ENCODE data around the gene CCNF. TPM values are rescaled to one million over a fixed set of nuclear protein-coding genes. Genes with fewer than 3 reads are reported as not detected.
A peak's percentile ranks its signal among the peaks of the same experiment; 100 is the strongest.

The CCNF gene
- total RNA-seq, 1 experiment from 2014 or later: 60.8 TPM

DNA sequence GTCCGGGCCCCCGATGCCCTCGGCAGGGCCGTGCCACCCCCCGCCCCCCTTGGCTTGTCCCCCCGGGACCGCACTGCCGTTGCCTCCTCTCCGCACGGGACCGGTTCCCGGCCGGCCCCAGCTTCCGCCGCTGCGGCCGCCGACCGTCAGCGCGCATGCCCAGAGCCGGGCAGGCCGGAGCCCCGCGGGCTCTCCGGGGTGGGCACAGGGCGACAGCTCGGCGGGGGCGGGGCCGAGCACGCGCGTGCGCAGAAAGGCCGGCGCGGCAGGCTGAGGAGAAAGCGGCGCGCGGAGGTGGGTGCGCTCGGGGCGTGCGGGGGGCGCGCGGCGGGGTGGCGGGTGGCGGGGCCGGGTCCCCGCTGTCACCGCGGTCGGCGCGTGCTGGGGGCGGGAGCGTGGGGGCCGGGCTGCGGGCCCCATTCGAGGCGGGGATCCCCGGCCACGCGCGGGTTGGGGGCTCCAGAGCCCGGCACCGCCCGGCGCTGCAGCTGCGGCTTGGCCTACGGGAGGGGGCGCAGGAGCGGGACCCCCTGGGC lies 45.7 kb downstream of the CCNF start, which contains the start of gene TBC1D24:
Gene TBC1D24 (plus strand): TSS at position 251 of the 536 bp plus-strand sequence. CDS start 21,022 bp downstream, outside the sequence.
- Histone ChIP-seq H2AFZ (ENCODE audit: low read depth, low read length, poor library complexity, severe bottlenecking) (no peak within 1 kb of the TSS), H3K9ac (ENCODE audit: low read length) (peak within 1 kb of the TSS; percentile 95), H3K27me3 (ENCODE audit: insufficient read depth, low read length) (no peaks in the 10 kb centered on the region), H3K36me3 (ENCODE audit: control insufficient read depth in 1 of 2, insufficient read depth in 2 of 2, low read length in 2 of 2) (no peaks in the 10 kb centered on the region), H3K4me1 (ENCODE audit: control insufficient read depth in 1 of 2, insufficient read depth in 2 of 2, low read length in 2 of 2) (peaks cover 23 to 46% of the 10 kb centered on the region in 2 experiments), H3K9me2 (ENCODE audit: insufficient read depth) (no peaks in the 10 kb centered on the region), H3K79me2 (ENCODE audit: insufficient read depth, low read length) (peaks cover 36% of the 10 kb centered on the region; the same call in 1 of the 2 replicates), H3K4me3 (replicated peaks in 1 of 2; ENCODE audit: low read depth in 1 of 2, low read length in 2 of 2) (peak within 1 kb of the TSS; percentile 75 to 87), H3K4me2 (ENCODE audit: low read length) (peak within 1 kb of the TSS; percentile 99), H3K27ac (ENCODE audit: low read depth, low read length) (peak within 1 kb of the TSS; percentile 97), H3K9me3 (ENCODE audit: control insufficient read depth in 1 of 2, insufficient read depth in 1 of 2, low read depth in 1 of 2, low read length in 2 of 2) (no peaks in the 10 kb centered on the region), H4K20me1 (ENCODE audit: insufficient read depth) (no peaks in the 10 kb centered on the region)
- CTCF ChIA-PET: interaction anchor here (1.0 to 1.2 kb wide), 2 partner anchors 15 to 280 kb away, joined by 3 to 4 read pairs; partner anchors contain the start of gene TEDC2
- no TSS peak for BruUV-seq (replicated peaks)
- POLR2A ChIA-PET: interaction anchor here (1.3 kb wide), 1 partner anchor 15 kb away, joined by 8 read pairs; the partner anchor contains the start of gene TEDC2
- peak; percentile 50 for DNase-seq (ENCODE audit: low read depth, low spot score)
- peak; percentile 71 for TF ChIP-seq POLR2AphosphoS5 (IDR thresholded peaks at IDR 0.05; ENCODE audit: low read depth, low read length)
- TF ChIP-seq, protein P1, sequence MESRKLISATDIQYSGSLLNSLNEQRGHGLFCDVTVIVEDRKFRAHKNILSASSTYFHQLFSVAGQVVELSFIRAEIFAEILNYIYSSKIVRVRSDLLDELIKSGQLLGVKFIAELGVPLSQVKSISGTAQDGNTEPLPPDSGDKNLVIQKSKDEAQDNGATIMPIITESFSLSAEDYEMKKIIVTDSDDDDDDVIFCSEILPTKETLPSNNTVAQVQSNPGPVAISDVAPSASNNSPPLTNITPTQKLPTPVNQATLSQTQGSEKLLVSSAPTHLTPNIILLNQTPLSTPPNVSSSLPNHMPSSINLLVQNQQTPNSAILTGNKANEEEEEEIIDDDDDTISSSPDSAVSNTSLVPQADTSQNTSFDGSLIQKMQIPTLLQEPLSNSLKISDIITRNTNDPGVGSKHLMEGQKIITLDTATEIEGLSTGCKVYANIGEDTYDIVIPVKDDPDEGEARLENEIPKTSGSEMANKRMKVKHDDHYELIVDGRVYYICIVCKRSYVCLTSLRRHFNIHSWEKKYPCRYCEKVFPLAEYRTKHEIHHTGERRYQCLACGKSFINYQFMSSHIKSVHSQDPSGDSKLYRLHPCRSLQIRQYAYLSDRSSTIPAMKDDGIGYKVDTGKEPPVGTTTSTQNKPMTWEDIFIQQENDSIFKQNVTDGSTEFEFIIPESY (IDR thresholded peaks at IDR 0.05; ENCODE audit: extremely low read depth, insufficient replicate concordance, low read length): no peak
- no peak for TF ChIP-seq YY1 (IDR thresholded peaks at IDR 0.05; ENCODE audit: extremely low read depth, insufficient replicate concordance, low read depth, low read length)
- TF ChIP-seq POLR2A (IDR thresholded peaks at IDR 0.05; ENCODE audit: borderline replicate concordance, extremely low read depth, insufficient read depth, insufficient read length): peak; percentile 14
- TF ChIP-seq ZFX (IDR thresholded peaks at IDR 0.05): peak; percentile 46; the same call in 1 of the 2 replicates
- RAD21 ChIA-PET (ENCODE audit: low non-redundant PET in 1 of 2, low total read pairs in 2 of 2, uncharacterized antibody in 2 of 2, unreplicated experiment in 2 of 2): interaction anchor here in 1 of 2 experiments (0.6 to 0.8 kb wide), 2 partner anchors 27 to 173 kb away, joined by 3 to 6 read pairs; no protein-coding TSS in a partner anchor
- peak; percentile 72 for ATAC-seq
- intact Hi-C loops (cut with micrococcal nuclease): no loop called here
